HepG2 (cell line): ENCODE results near the gene EFCAB11. TPM values are rescaled to one million over a fixed set of nuclear protein-coding genes. Genes with fewer than 3 reads are reported as not detected.

Source experiments
- ARID4A ChIP-seq: sonication (generic); formaldehyde crosslinking; IDR thresholded peaks from 2 replicates; pipeline ENCODE4 v1.5.0; 2020; ENCODE audit warnings: mild to moderate bottlenecking, missing genetic modification reagents, borderline replicate concordance
- KIAA2018 ChIP-seq: sonication (generic); formaldehyde crosslinking; IDR thresholded peaks from 2 replicates; pipeline ENCODE4 v1.5.0; 2020; ENCODE audit warnings: mild to moderate bottlenecking, missing genetic modification reagents, borderline replicate concordance
- MYC ChIP-seq: sonication (generic); formaldehyde crosslinking; IDR thresholded peaks from 2 replicates; pipeline ENCODE4 v1.9.0; 2021; ENCODE audit warnings: missing genetic modification reagents, borderline replicate concordance
- RELA ChIP-seq: sonication (generic); formaldehyde crosslinking; IDR thresholded peaks from 2 replicates; pipeline ENCODE4 v1.4.0; 2020; ENCODE audit warnings: missing genetic modification reagents
- ZBTB8A ChIP-seq: sonication (generic); formaldehyde crosslinking; IDR thresholded peaks from 2 replicates; pipeline ENCODE4 v1.4.0; 2020; ENCODE audit warnings: mild to moderate bottlenecking, low read depth, missing genetic modification reagents, borderline replicate concordance
- ZFAT ChIP-seq: sonication (generic); formaldehyde crosslinking; conservative IDR thresholded peaks from 2 replicates; pipeline ENCODE4 v1.8.1; 2023; ENCODE audit warnings: missing genetic modification reagents, inconsistent platforms
- ZKSCAN8 ChIP-seq: IDR thresholded peaks from 2 replicates; pipeline ENCODE4 v1.6.1; 2016; ENCODE audit warnings: borderline replicate concordance, missing genetic modification reagents, missing compliant biosample characterization
- ZNF484 ChIP-seq: sonication (generic); formaldehyde crosslinking; IDR thresholded peaks from 2 replicates; pipeline ENCODE4 v1.5.1; 2020; ENCODE audit warnings: mild to moderate bottlenecking, low read depth, missing genetic modification reagents, borderline replicate concordance
- ZSCAN31 ChIP-seq: sonication (generic); formaldehyde crosslinking; IDR thresholded peaks from 2 replicates; pipeline ENCODE4 v1.5.0; 2020; ENCODE audit warnings: low read depth, mild to moderate bottlenecking, missing genetic modification reagents
- polyA plus RNA-seq, 8 experiments: library from polyadenylated mRNA; depleted of rRNA in 3 of 8; stranded (reverse) in 7 of 8; unstranded in 1 of 8; fragments of >200 nt; fragmentation: Illumina TruSeq in 4 of 8; extraction: Trizol in 4 of 8; gene quantifications; 2 replicates each; pipeline versions ENCODE4 v1.2.1 to v1.2.3, GENCODE V29; 2011 to 2016; ENCODE audit warnings: low read depth in 4 of 8, missing spikeins in 1 of 8, mixed read lengths in 1 of 8; ENCODE audit not compliant: insufficient read depth in 1 of 8
- total RNA-seq, 5 experiments: library from RNA; depleted of rRNA; stranded (reverse); fragments of >200 nt; fragmentation: Illumina TruSeq; extraction: Trizol; gene quantifications; 2 replicates each; pipeline ENCODE4 v1.2.3, GENCODE V29; 2016; ENCODE audit warnings: low read depth in 1 of 5
- TF ChIP-seq, protein P1 (sequence below): sonication (generic); formaldehyde crosslinking; IDR thresholded peaks from 2 replicates; pipeline ENCODE4 v1.4.0; 2020; ENCODE audit warnings: missing genetic modification reagents
- TF ChIP-seq, protein P2 (sequence below): sonication (generic); formaldehyde crosslinking; IDR thresholded peaks from 2 replicates; pipeline ENCODE4 v1.5.1; 2020; ENCODE audit warnings: missing genetic modification reagents, mild to moderate bottlenecking, borderline replicate concordance

The EFCAB11 gene
- total and polyA plus RNA-seq, 2 of the 13 experiments (the other 11 are each of a cell fraction or from before 2014, with no cell fraction given), result 8.2 to 31.5 TPM

GRCh38 chr14:89954070-89955021, at the start of gene EFCAB11 (continued):
- peak; percentile 100 for TF ChIP-seq ARID4A (CRISPR knock-in tag)
- no peak; the same call in 1 of the 2 replicates for TF ChIP-seq MYC (CRISPR knock-in tag)
- TF ChIP-seq, protein P1, sequence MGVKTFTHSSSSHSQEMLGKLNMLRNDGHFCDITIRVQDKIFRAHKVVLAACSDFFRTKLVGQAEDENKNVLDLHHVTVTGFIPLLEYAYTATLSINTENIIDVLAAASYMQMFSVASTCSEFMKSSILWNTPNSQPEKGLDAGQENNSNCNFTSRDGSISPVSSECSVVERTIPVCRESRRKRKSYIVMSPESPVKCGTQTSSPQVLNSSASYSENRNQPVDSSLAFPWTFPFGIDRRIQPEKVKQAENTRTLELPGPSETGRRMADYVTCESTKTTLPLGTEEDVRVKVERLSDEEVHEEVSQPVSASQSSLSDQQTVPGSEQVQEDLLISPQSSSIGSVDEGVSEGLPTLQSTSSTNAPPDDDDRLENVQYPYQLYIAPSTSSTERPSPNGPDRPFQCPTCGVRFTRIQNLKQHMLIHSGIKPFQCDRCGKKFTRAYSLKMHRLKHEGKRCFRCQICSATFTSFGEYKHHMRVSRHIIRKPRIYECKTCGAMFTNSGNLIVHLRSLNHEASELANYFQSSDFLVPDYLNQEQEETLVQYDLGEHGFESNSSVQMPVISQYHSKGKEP (CRISPR knock-in tag), result no peak
- TF ChIP-seq ZBTB8A (CRISPR knock-in tag), result no peak
- TF ChIP-seq ZFAT, result no peak
- TF ChIP-seq ZSCAN31 (CRISPR knock-in tag), result no peak
- no peak for TF ChIP-seq ZNF484 (CRISPR knock-in tag)
- TF ChIP-seq KIAA2018, result no peak
- TF ChIP-seq, protein P2, sequence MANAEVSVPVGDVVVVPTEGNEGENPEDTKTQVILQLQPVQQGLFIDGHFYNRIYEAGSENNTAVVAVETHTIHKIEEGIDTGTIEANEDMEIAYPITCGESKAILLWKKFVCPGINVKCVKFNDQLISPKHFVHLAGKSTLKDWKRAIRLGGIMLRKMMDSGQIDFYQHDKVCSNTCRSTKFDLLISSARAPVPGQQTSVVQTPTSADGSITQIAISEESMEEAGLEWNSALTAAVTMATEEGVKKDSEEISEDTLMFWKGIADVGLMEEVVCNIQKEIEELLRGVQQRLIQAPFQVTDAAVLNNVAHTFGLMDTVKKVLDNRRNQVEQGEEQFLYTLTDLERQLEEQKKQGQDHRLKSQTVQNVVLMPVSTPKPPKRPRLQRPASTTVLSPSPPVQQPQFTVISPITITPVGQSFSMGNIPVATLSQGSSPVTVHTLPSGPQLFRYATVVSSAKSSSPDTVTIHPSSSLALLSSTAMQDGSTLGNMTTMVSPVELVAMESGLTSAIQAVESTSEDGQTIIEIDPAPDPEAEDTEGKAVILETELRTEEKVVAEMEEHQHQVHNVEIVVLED, result peak; percentile 90
- TF ChIP-seq ZKSCAN8 (CRISPR knock-in tag), result no peak
- TF ChIP-seq RELA (CRISPR knock-in tag), result no peak
